HG03025 (cell line): ENCODE data around the gene LAMB4.

ENCODE experiments used
- ATAC-seq: cut with Tn5 transposase; IDR thresholded peaks from one replicate; pipeline ENCODE4 v1.9.1; 2021; ENCODE audit warnings: mild to moderate bottlenecking, moderate library complexity; ENCODE audit not compliant: unreplicated experiment, low FRiP score

LAMB4 gene

GRCh38 chr7:108016841-108017775 lies 113.1 kb downstream of the LAMB4 start:
- ATAC-seq: no peak

GRCh38 chr7:108015740-108016139 lies 114.4 kb downstream of the LAMB4 start:
- no peak for ATAC-seq

GRCh38 chr7:108014747-108015682 lies 115.1 kb downstream of the LAMB4 start:
- no peak for ATAC-seq

- ATAC-seq: no peak
These were observed 115.9 kb downstream of the LAMB4 start for GRCh38 chr7:108014215-108014614.

- ATAC-seq: no peak
These were observed 117.4 kb downstream of the LAMB4 start for GRCh38 chr7:108012499-108013430.

- no peak for ATAC-seq
These were observed 119.8 kb downstream of the LAMB4 start for GRCh38 chr7:108010377-108010776.

- ATAC-seq: no peak
These were observed 120.3 kb downstream of the LAMB4 start for GRCh38 chr7:108009873-108010272.

GRCh38 chr7:108008827-108009226 lies 121.3 kb downstream of the LAMB4 start:
- ATAC-seq: no peak

- no peak for ATAC-seq
These were observed 121.9 kb downstream of the LAMB4 start for GRCh38 chr7:108008240-108008639.

GRCh38 chr7:108007762-108008161 lies 122.4 kb downstream of the LAMB4 start:
- no peak for ATAC-seq

GRCh38 chr7:108007261-108007660 lies 122.9 kb downstream of the LAMB4 start:
- ATAC-seq: no peak

GRCh38 chr7:108004220-108005142 lies 125.7 kb downstream of the LAMB4 start:
- no peak for ATAC-seq

- no peak for ATAC-seq
These were observed 126.6 kb downstream of the LAMB4 start for GRCh38 chr7:108003599-108003935.

GRCh38 chr7:108002726-108003598 lies 127.2 kb downstream of the LAMB4 start, which contains the start of gene LAMB1:
LAMB1 (minus strand) TSS chr7:108003161; CDS start chr7:108002885, 276 bp downstream.
- no peak for ATAC-seq

- no peak for ATAC-seq
These were observed 128.1 kb downstream of the LAMB4 start for GRCh38 chr7:108001764-108002725.

GRCh38 chr7:108000875-108001763 lies 129.0 kb downstream of the LAMB4 start:
- ATAC-seq: no peak
